HEK293 (cell line): ENCODE measurements around the gene NPR2.

Experiments used
- CTCF ChIP-seq: fragments of 450-650 bp; formaldehyde crosslinking; IDR thresholded peaks from 2 replicates; pipeline ENCODE4 v1.5.1; 2016; ENCODE audit warnings: missing biosample characterization, missing genetic modification characterization
- MEIS1 ChIP-seq: sonication (generic); formaldehyde crosslinking; IDR thresholded peaks from 2 replicates; pipeline ENCODE4 v1.8.1; 2022; ENCODE audit warnings: missing genetic modification reagents, mild to moderate bottlenecking, borderline replicate concordance
- ZNF157 ChIP-seq: fragments of 450-650 bp; formaldehyde crosslinking; IDR thresholded peaks from 2 replicates; pipeline ENCODE4 v1.5.1; 2016; ENCODE audit warnings: missing biosample characterization, missing genetic modification characterization
- ZNF23 ChIP-seq: fragments of 450-650 bp; formaldehyde crosslinking; IDR thresholded peaks from 2 replicates; pipeline ENCODE4 v1.5.1; 2016; ENCODE audit warnings: missing biosample characterization, missing genetic modification characterization, borderline replicate concordance
- ZNF341 ChIP-seq: fragments of 450-650 bp; formaldehyde crosslinking; IDR thresholded peaks from 2 replicates; pipeline ENCODE4; 2016; ENCODE audit warnings: low read depth, missing biosample characterization, missing genetic modification characterization
- ZNF416 ChIP-seq: fragments of 450-650 bp; formaldehyde crosslinking; IDR thresholded peaks from 2 replicates; pipeline ENCODE4 v1.5.1; 2016; ENCODE audit warnings: missing biosample characterization, missing genetic modification characterization
- ZNF670 ChIP-seq: fragments of 450-650 bp; formaldehyde crosslinking; IDR thresholded peaks from 2 replicates; pipeline ENCODE4 v1.5.1; 2016; ENCODE audit warnings: missing biosample characterization, missing genetic modification characterization, low read depth
- TF ChIP-seq, protein P1 (sequence below): fragments of 450-650 bp; formaldehyde crosslinking; IDR thresholded peaks from 2 replicates; pipeline ENCODE4 v1.5.1; 2017; ENCODE audit warnings: missing biosample characterization, missing genetic modification characterization

DNA sequence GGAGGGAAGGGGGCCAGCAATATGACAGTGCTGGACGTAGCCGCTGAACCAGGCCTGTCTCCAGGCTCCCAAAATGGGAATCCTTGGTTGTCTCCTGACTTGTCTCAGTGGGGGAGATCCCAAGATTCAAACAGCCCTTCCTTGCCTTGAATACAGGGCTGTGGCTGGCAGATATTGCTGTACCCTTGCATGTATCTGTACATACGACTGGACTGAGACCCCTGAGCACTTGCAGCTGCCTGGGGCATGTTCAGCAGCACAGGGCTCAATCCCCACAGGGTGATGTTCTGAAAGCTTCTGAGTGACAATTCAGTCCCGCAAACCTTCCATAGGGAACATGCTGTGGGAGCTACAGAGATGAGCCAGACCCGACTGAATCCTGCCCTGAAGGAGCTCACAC, 65.5 kb downstream of the NPR2 start:
- TF ChIP-seq ZNF670 (tag by site-specific recombination) = no peak
- no peak for TF ChIP-seq ZNF416 (tag by site-specific recombination)
- TF ChIP-seq, protein P1, sequence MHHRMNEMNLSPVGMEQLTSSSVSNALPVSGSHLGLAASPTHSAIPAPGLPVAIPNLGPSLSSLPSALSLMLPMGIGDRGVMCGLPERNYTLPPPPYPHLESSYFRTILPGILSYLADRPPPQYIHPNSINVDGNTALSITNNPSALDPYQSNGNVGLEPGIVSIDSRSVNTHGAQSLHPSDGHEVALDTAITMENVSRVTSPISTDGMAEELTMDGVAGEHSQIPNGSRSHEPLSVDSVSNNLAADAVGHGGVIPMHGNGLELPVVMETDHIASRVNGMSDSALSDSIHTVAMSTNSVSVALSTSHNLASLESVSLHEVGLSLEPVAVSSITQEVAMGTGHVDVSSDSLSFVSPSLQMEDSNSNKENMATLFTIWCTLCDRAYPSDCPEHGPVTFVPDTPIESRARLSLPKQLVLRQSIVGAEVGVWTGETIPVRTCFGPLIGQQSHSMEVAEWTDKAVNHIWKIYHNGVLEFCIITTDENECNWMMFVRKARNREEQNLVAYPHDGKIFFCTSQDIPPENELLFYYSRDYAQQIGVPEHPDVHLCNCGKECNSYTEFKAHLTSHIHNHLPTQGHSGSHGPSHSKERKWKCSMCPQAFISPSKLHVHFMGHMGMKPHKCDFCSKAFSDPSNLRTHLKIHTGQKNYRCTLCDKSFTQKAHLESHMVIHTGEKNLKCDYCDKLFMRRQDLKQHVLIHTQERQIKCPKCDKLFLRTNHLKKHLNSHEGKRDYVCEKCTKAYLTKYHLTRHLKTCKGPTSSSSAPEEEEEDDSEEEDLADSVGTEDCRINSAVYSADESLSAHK = no peak
- TF ChIP-seq ZNF23 = no peak
- no peak for TF ChIP-seq MEIS1
- no peak for TF ChIP-seq ZNF341 (tag by site-specific recombination)
- TF ChIP-seq CTCF (tag by site-specific recombination) = no peak
- TF ChIP-seq ZNF157 = no peak
